Right renal cortex interstitium (tissue), 3 donors: ENCODE measurements around the gene GNAI3. TPM values are rescaled to one million over a fixed set of nuclear protein-coding genes. Genes with fewer than 3 reads are reported as not detected.

Source experiments
- DNase-seq, 3 donors: peaks; one replicate each; pipeline ENCODE4 v3.0.0-alpha.2; 2013; ENCODE audit warnings: low read depth in 3 of 3, low spot score in 2 of 3
- polyA plus RNA-seq, 3 donors: library from polyadenylated mRNA; unstranded; fragments of 120-200 nt; gene quantifications; one replicate each; pipeline ENCODE4 v1.2.1, GENCODE V29; 2013; ENCODE audit not compliant: insufficient read length in 3 of 3

GNAI3 gene
- polyA plus RNA-seq, 3 donors, result 12.5 to 13.8 (median 13.5) TPM

- no peak for DNase-seq
Measured at GRCh38 chr1:109523706-109524105, 24.7 kb upstream of the GNAI3 start.

GRCh38 chr1:109527098-109527811 is 21.2 kb upstream of the GNAI3 start:
- DNase-seq, result no peak

GRCh38 chr1:109527846-109528695 is 20.3 kb upstream of the GNAI3 start:
- DNase-seq, result no peak

GRCh38 chr1:109528712-109529111 is 19.7 kb upstream of the GNAI3 start:
- DNase-seq, result no peak

GRCh38 chr1:109529881-109530456 is 18.4 kb upstream of the GNAI3 start:
- DNase-seq, result no peak

GRCh38 chr1:109530457-109531087 is 17.8 kb upstream of the GNAI3 start:
- no peak for DNase-seq

GRCh38 chr1:109531380-109531779 is 17.0 kb upstream of the GNAI3 start:
- DNase-seq, result no peak

- no peak for DNase-seq
Measured at GRCh38 chr1:109531826-109532364, 16.5 kb upstream of the GNAI3 start.

- peak in 1 of 3 donors; percentile 63 for DNase-seq
Measured at GRCh38 chr1:109532365-109533136, 15.9 kb upstream of the GNAI3 start.

- DNase-seq, result no peak
Measured at GRCh38 chr1:109534307-109534858, 14.0 kb upstream of the GNAI3 start.

- DNase-seq, result no peak
Measured at GRCh38 chr1:109535481-109535880, 12.9 kb upstream of the GNAI3 start.

GRCh38 chr1:109535971-109536491 is 12.4 kb upstream of the GNAI3 start:
- no peak for DNase-seq

GRCh38 chr1:109537450-109538178 is 10.8 kb upstream of the GNAI3 start:
- DNase-seq, result no peak

- no peak for DNase-seq
Measured at GRCh38 chr1:109538827-109539555, 9.4 kb upstream of the GNAI3 start.

GRCh38 chr1:109539676-109540075 is 8.7 kb upstream of the GNAI3 start, which contains the start of gene GPR61:
GPR61 (plus strand) TSS chr1:109539872; CDS start chr1:109543023, 3,151 bp downstream.
- DNase-seq, result no peak

- no peak for DNase-seq
Measured at GRCh38 chr1:109541102-109541501, 7.3 kb upstream of the GNAI3 start.

GRCh38 chr1:109542657-109543056 is 5.8 kb upstream of the GNAI3 start:
- DNase-seq, result no peak
